Endothelial cell of umbilical vein (primary cell): Measurements from ENCODE around the gene SOHLH1. TPM values are rescaled to one million over a fixed set of nuclear protein-coding genes. Genes with fewer than 3 reads are reported as not detected.

Experiments used
- BruUV-seq: library from RNA; stranded (reverse); fragments of 400-500 nt; replicated peaks from 2 replicates; lab custom pipeline; 2021; lab: Mats Ljungman, UMichigan
- CTCF ChIA-PET: fragments of 300-600, 350-600 bp; sonication (Branson Sonifier 250); formaldehyde crosslinking; loops from one replicate; lab custom pipeline; 2021; ENCODE audit warnings: antibody characterized with exemption, inconsistent platforms; lab: Charles Lee
- POLR2A ChIA-PET: fragments of 300-600, 350-600 bp; sonication (Branson Sonifier 250); formaldehyde crosslinking; loops from one replicate; lab custom pipeline; 2021; ENCODE audit warnings: antibody characterized with exemption, inconsistent platforms; lab: Charles Lee
- DNase-seq: peaks from one replicate; pipeline ENCODE4 v3.0.0-alpha.2; 2011; ENCODE audit warnings: low read depth, low spot score
- FAIRE-seq: peaks from 2 replicates; lab custom pipeline; 2011; peaks lifted over from hg19 to GRCh38; lab: Jason Lieb, UNC
- H2AFZ ChIP-seq: 2 replicates; pipeline ENCODE4 v1.6.0; 2012; ENCODE audit warnings: low read depth, low read length, control low read depth, inconsistent platforms
- H3K27ac ChIP-seq: 2 replicates; pipeline ENCODE4 v1.5.1; 2011; ENCODE audit warnings: low read depth, mild to moderate bottlenecking, control low read depth, low read length, moderate library complexity; ENCODE audit not compliant: insufficient read depth
- H3K27me3 ChIP-seq, 2 experiments: 2 replicates each; pipeline versions ENCODE4 v1.6.0 to v1.6.1; 2011; ENCODE audit warnings: low read length in 2 of 2, mixed read lengths in 1 of 2; ENCODE audit not compliant: control insufficient read depth in 2 of 2, insufficient read depth in 2 of 2
- H3K36me3 ChIP-seq, 2 experiments: 2 replicates in 1 of 2; 3 replicates in 1 of 2; pipeline ENCODE4 v1.5.1; 2011; ENCODE audit warnings: low read length in 2 of 2, mild to moderate bottlenecking in 1 of 2, moderate library complexity in 1 of 2; ENCODE audit not compliant: control insufficient read depth in 2 of 2, insufficient read depth in 2 of 2; ENCODE audit errors: extremely low read depth in 1 of 2
- H3K4me1 ChIP-seq: 3 replicates; pipeline ENCODE4 v1.5.1; 2011; ENCODE audit warnings: mild to moderate bottlenecking, low read length; ENCODE audit not compliant: control insufficient read depth, insufficient read depth; ENCODE audit errors: extremely low read depth
- H3K4me2 ChIP-seq: 2 replicates; pipeline ENCODE4 v1.6.1; 2011; ENCODE audit warnings: low read length, control low read depth, mixed read lengths; ENCODE audit not compliant: insufficient read depth
- H3K4me3 ChIP-seq, 3 experiments: fragments of 200-600 bp in 1 of 3; sonication (generic), shearing (Covaris generic) in 1 of 3; replicated peaks in 1 of 3; 2 replicates each; pipeline ENCODE4 v1.5.1; 2011 to 2016; ENCODE audit warnings: control low read depth in 3 of 3, low read length in 3 of 3, mild to moderate bottlenecking in 2 of 3, inconsistent platforms in 1 of 3, low read depth in 1 of 3, moderate library complexity in 1 of 3; ENCODE audit not compliant: insufficient read depth in 1 of 3
- H3K79me2 ChIP-seq: 2 replicates; pipeline ENCODE4 v1.6.0; 2012; ENCODE audit warnings: low read length, inconsistent platforms; ENCODE audit not compliant: control insufficient read depth, insufficient read depth
- H3K9ac ChIP-seq: replicated peaks from 2 replicates; pipeline ENCODE3; 2011; ENCODE audit warnings: low read length, control low read depth; ENCODE audit not compliant: insufficient read depth; ENCODE audit errors: extremely low read depth
- H3K9me1 ChIP-seq: replicated peaks from 3 replicates; pipeline ENCODE4 v1.6.0; 2011; ENCODE audit warnings: mild to moderate bottlenecking, low read length; ENCODE audit not compliant: control insufficient read depth, insufficient read depth; ENCODE audit errors: extremely low read depth
- H3K9me3 ChIP-seq: replicated peaks from 2 replicates; pipeline ENCODE4 v1.5.1; 2012; ENCODE audit warnings: low read length, inconsistent platforms; ENCODE audit not compliant: control insufficient read depth, insufficient read depth
- H4K20me1 ChIP-seq: replicated peaks from 2 replicates; pipeline ENCODE3; 2011; ENCODE audit warnings: mild to moderate bottlenecking, low read length; ENCODE audit not compliant: control insufficient read depth, insufficient read depth; ENCODE audit errors: extremely low read depth
- EZH2 ChIP-seq: IDR thresholded peaks from 2 replicates; pipeline ENCODE4 v1.6.1; 2012; ENCODE audit warnings: borderline replicate concordance, low read depth, mild to moderate bottlenecking, moderate library complexity, low read length, inconsistent platforms; ENCODE audit not compliant: severe bottlenecking
- FOS ChIP-seq: IDR thresholded peaks from 2 replicates; pipeline ENCODE4 v1.6.1; 2011; ENCODE audit warnings: mild to moderate bottlenecking, low read length, moderate library complexity, borderline replicate concordance; ENCODE audit not compliant: insufficient read depth
- GATA2 ChIP-seq: IDR thresholded peaks from 2 replicates; pipeline ENCODE4 v1.7.0; 2011; ENCODE audit warnings: low read depth, mild to moderate bottlenecking, moderate library complexity, mixed read lengths, low read length; ENCODE audit not compliant: insufficient read length, insufficient read depth
- JUN ChIP-seq: IDR thresholded peaks from 2 replicates; pipeline ENCODE4 v1.6.1; 2011; ENCODE audit warnings: borderline replicate concordance, low read depth; ENCODE audit not compliant: insufficient read length, insufficient read depth
- MYC ChIP-seq: IDR thresholded peaks from one replicate; pipeline ENCODE4 v1.6.1; 2011; ENCODE audit warnings: mild to moderate bottlenecking, low read depth, low read length
- POLR2A ChIP-seq: IDR thresholded peaks from 2 replicates; pipeline ENCODE4 v1.6.1; 2012; ENCODE audit warnings: low read depth, mild to moderate bottlenecking, control low read depth, low read length
- POLR2AphosphoS5 ChIP-seq: IDR thresholded peaks from 2 replicates; pipeline ENCODE4 v1.6.1; 2012; ENCODE audit warnings: low read depth, mild to moderate bottlenecking, control low read depth, low read length, moderate library complexity; ENCODE audit not compliant: insufficient read depth
- dilution Hi-C: fragments of 300-500 bp; cut with MboI; formaldehyde crosslinking; loops from one replicate; pipeline ENCODE4 v1.15.0; 2019; ENCODE audit warnings: low sequenced_read_pairs; ENCODE audit not compliant: extremely low pct_ligation_motif_present
- intact Hi-C: fragments of 100-400 bp; cut with micrococcal nuclease; formaldehyde crosslinking; loops from one replicate; pipeline ENCODE4 v1.10.0; 2022
- polyA plus RNA-seq, 4 experiments: library from polyadenylated mRNA; depleted of rRNA in 3 of 4; stranded (reverse) in 3 of 4; unstranded in 1 of 4; fragments of >200 nt; gene quantifications; 2 replicates each; pipeline versions ENCODE4 v1.2.1 to v1.2.3, GENCODE V29; 2011 to 2012; ENCODE audit warnings: missing spikeins in 1 of 4
- total RNA-seq: library from RNA; stranded (reverse); gene quantifications from 2 replicates; pipeline ENCODE4 v1.2.3, GENCODE V29; 2021
- TF ChIP-seq, protein P1 (sequence below): IDR thresholded peaks from 2 replicates; pipeline ENCODE4 v1.6.1; 2011; ENCODE audit not compliant: insufficient read depth, insufficient read length
- TF ChIP-seq, protein P2 (sequence below), 2 donors: IDR thresholded peaks; 1 replicate in 1 of 2; 2 replicates in 1 of 2; pipeline ENCODE4 v1.5.1; 2011; ENCODE audit warnings: low read length in 2 of 2, mild to moderate bottlenecking in 2 of 2, moderate library complexity in 2 of 2, control low read depth in 1 of 2, inconsistent platforms in 1 of 2, low read depth in 1 of 2; ENCODE audit not compliant: insufficient read depth in 1 of 2; ENCODE audit errors: extremely low read depth in 1 of 2

The SOHLH1 gene
- total and polyA plus RNA-seq, 2 donors (not counting 3 experiments of a cell fraction or from before 2014, with no cell fraction given): not detected

DNA sequence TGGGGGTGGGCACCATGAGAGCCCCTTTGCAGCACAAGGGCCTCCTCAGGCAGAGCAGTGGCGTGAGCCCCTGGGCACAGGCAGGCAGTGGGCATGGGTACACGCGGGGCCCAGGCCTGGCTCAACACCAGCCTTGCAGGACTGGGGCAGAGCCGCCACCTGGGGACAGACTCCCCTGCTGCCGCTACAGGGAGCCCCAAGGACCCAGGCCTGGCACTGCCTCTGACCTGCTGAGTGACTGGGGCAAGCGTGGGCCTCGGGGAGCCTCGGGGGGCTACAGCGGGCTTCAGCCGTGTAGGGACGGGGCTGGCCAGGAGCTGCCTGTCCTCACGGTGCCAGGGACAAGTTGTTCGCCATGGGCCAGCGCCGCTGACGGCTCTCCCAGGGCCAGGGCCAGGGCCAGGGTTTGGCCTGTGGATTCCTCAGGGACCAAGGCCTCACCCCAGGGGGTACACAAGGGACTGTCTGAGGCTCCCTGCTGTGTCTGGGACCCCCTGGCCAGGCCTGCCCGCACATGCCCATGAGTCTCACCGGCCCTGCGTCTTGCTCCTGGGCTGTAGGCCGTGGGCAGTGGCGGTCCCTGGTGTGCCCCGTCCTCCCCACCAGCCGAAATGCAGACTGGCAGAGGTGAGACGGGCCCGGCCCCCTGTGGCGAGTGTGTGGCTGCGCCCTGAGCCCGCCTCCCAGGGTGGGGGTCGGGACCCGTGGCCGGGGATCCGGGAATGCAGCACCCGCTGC is 45.2 kb upstream of the SOHLH1 start:
- POLR2A ChIA-PET: no interaction called here
- Histone ChIP-seq H3K27ac (no peak overlapping the region), H3K9me3 (no peaks in the 10 kb centered on the region), H4K20me1 (no peaks in the 10 kb centered on the region), H3K79me2 (no peaks in the 10 kb centered on the region), H2AFZ (no peak overlapping the region), H3K27me3 (no peaks in the 10 kb centered on the region), H3K9me1 (no peaks in the 10 kb centered on the region), H3K36me3 (no peaks in the 10 kb centered on the region), H3K4me2 (no peak overlapping the region), H3K9ac (no peak overlapping the region), H3K4me1 (no peaks in the 10 kb centered on the region), H3K4me3 (no peak overlapping the region)
- TF ChIP-seq POLR2AphosphoS5 (no peak), GATA2 (no peak), MYC (no peak), EZH2 (no peak), POLR2A (no peak), FOS (no peak), JUN (no peak)
- TF ChIP-seq, protein P1, sequence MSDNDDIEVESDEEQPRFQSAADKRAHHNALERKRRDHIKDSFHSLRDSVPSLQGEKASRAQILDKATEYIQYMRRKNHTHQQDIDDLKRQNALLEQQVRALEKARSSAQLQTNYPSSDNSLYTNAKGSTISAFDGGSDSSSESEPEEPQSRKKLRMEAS: no peak
- TF ChIP-seq, protein P2, sequence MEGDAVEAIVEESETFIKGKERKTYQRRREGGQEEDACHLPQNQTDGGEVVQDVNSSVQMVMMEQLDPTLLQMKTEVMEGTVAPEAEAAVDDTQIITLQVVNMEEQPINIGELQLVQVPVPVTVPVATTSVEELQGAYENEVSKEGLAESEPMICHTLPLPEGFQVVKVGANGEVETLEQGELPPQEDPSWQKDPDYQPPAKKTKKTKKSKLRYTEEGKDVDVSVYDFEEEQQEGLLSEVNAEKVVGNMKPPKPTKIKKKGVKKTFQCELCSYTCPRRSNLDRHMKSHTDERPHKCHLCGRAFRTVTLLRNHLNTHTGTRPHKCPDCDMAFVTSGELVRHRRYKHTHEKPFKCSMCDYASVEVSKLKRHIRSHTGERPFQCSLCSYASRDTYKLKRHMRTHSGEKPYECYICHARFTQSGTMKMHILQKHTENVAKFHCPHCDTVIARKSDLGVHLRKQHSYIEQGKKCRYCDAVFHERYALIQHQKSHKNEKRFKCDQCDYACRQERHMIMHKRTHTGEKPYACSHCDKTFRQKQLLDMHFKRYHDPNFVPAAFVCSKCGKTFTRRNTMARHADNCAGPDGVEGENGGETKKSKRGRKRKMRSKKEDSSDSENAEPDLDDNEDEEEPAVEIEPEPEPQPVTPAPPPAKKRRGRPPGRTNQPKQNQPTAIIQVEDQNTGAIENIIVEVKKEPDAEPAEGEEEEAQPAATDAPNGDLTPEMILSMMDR (IDR thresholded peaks at IDR 0.05; ENCODE audit: extremely low read depth in 1 of 2, insufficient read depth in 1 of 2, low read depth in 1 of 2, low read length in 2 of 2): no peak
- no peak for DNase-seq
- intact Hi-C loops (no loop called here), dilution Hi-C loops (no loop called here)
- BruUV-seq: no TSS peak
- FAIRE-seq: no peak
- CTCF ChIA-PET: interaction anchor here (1.4 kb wide), 1 partner anchor 18 kb away, joined by 3 read pairs; no protein-coding TSS in a partner anchor
